DMS153 treated with DMSO at 0.1 percent for 48 hours (cell line): ENCODE data around the gene NOSTRIN.
"Not testable (repeated sequence)": the region's sequence is repeated elsewhere in the genome, so short reads cannot be mapped to it uniquely, and the experiment has no call there.

Experiments used
- DNase-seq: peaks from one replicate; lab custom pipeline; 2025; ENCODE audit not compliant: unreplicated experiment; lab: John Stamatoyannopoulos, UW

NOSTRIN gene

GRCh38 chr2:168816369-168816768 is 13.9 kb downstream of the NOSTRIN start:
- no peak for DNase-seq

- DNase-seq = no peak
Observed at GRCh38 chr2:168819050-168819715, 16.7 kb downstream of the NOSTRIN start.

GRCh38 chr2:168819829-168820489 is 17.5 kb downstream of the NOSTRIN start:
- DNase-seq = no peak

GRCh38 chr2:168821577-168821976 is 19.1 kb downstream of the NOSTRIN start:
- no peak for DNase-seq

- DNase-seq = no peak
Observed at GRCh38 chr2:168821992-168822391, 19.6 kb downstream of the NOSTRIN start.

- DNase-seq = no peak
Observed at GRCh38 chr2:168825126-168825525, 22.7 kb downstream of the NOSTRIN start.

GRCh38 chr2:168830958-168831357 is 28.5 kb downstream of the NOSTRIN start:
- no peak for DNase-seq

GRCh38 chr2:168831662-168832061 is 29.2 kb downstream of the NOSTRIN start:
- DNase-seq = no peak

- no peak for DNase-seq
Observed at GRCh38 chr2:168835969-168836368, 33.5 kb downstream of the NOSTRIN start.

GRCh38 chr2:168841445-168841844 is 39.0 kb downstream of the NOSTRIN start:
- no peak for DNase-seq

- DNase-seq = no peak
Observed at GRCh38 chr2:168843253-168843652, 40.8 kb downstream of the NOSTRIN start.

GRCh38 chr2:168848225-168848624 is 45.8 kb downstream of the NOSTRIN start:
- peak; percentile 38 for DNase-seq

- no peak for DNase-seq
Observed at GRCh38 chr2:168849610-168850009, 47.2 kb downstream of the NOSTRIN start.

GRCh38 chr2:168850846-168851245 is 48.4 kb downstream of the NOSTRIN start:
- no peak for DNase-seq

- no peak for DNase-seq
Observed at GRCh38 chr2:168851674-168852320, 49.4 kb downstream of the NOSTRIN start.

GRCh38 chr2:168852481-168852880 is 50.0 kb downstream of the NOSTRIN start:
- no peak for DNase-seq

- no peak for DNase-seq
Observed at GRCh38 chr2:168853471-168853870, 51.0 kb downstream of the NOSTRIN start.

GRCh38 chr2:168854651-168855050 is 52.2 kb downstream of the NOSTRIN start:
- DNase-seq = no peak

- DNase-seq = no peak
Observed at GRCh38 chr2:168855601-168856000, 53.2 kb downstream of the NOSTRIN start.

GRCh38 chr2:168858146-168858545 is 55.7 kb downstream of the NOSTRIN start:
- no peak for DNase-seq

GRCh38 chr2:168867164-168867563 is 64.7 kb downstream of the NOSTRIN start:
- not testable (repeated sequence) for DNase-seq

GRCh38 chr2:168870369-168870768 is 67.9 kb downstream of the NOSTRIN start:
- DNase-seq = not testable (repeated sequence)
